DND-41 (cell line): ENCODE data around the gene GDPGP1.

Experiments used
- EZH2 ChIP-seq: IDR thresholded peaks from 3 replicates; pipeline ENCODE4 v1.6.1; 2012; ENCODE audit warnings: borderline replicate concordance, low read depth, mild to moderate bottlenecking, moderate library complexity, low read length, inconsistent platforms; ENCODE audit not compliant: severe bottlenecking
- TF ChIP-seq, protein P1 (sequence below): IDR thresholded peaks from 2 replicates; pipeline ENCODE4 v1.5.1; 2012; ENCODE audit warnings: borderline replicate concordance, low read length, moderate library complexity, mild to moderate bottlenecking; ENCODE audit not compliant: poor library complexity, severe bottlenecking; ENCODE audit errors: extremely low read depth

DNA sequence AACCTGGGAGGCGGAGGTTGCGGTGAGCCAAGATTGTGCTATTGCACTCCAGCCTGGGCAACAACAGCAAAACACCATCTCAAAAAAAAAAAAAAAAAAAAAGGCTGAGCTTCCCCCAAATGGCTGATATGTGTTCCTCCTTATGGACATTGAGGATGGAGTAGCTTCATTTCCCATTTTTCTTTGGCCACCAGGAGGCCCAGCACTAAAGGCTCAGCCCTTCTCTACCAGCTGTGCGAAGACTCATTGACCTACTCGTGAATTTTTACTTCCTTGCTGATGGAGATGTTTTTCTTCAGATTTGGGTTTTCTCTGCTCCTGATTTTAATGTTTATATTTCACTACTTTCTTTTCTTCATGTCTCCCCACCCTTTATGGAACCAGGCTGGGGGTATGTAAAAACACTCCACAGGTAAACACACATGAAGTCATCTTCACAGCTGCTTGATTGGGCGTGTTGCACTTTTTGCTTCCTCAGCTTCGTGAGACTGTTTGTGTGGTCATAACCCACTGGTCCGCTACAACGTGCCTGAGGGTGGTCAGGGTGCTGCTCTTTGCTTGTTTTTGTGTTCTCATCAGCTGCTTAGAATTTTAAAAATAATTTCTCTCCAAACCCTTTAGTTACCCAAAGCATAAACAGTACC is 19.3 kb upstream of the GDPGP1 start:
- TF ChIP-seq, protein P1, sequence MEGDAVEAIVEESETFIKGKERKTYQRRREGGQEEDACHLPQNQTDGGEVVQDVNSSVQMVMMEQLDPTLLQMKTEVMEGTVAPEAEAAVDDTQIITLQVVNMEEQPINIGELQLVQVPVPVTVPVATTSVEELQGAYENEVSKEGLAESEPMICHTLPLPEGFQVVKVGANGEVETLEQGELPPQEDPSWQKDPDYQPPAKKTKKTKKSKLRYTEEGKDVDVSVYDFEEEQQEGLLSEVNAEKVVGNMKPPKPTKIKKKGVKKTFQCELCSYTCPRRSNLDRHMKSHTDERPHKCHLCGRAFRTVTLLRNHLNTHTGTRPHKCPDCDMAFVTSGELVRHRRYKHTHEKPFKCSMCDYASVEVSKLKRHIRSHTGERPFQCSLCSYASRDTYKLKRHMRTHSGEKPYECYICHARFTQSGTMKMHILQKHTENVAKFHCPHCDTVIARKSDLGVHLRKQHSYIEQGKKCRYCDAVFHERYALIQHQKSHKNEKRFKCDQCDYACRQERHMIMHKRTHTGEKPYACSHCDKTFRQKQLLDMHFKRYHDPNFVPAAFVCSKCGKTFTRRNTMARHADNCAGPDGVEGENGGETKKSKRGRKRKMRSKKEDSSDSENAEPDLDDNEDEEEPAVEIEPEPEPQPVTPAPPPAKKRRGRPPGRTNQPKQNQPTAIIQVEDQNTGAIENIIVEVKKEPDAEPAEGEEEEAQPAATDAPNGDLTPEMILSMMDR: no peak
- no peak for TF ChIP-seq EZH2
